ENCODE measurements around the gene CDK2AP2. TPM values are rescaled to one million over a fixed set of nuclear protein-coding genes. Genes with fewer than 3 reads are reported as not detected.

Gene CDK2AP2
- total and polyA plus RNA-seq, 2 experiments from 2014 or later = 48.6 to 120 TPM

- no peak overlapping the region for H3K27ac ChIP-seq (ENCODE audit: low read depth)
- Mint-ChIP-seq H3K27ac (no peak overlapping the region), H3K4me1 (peaks cover 26% of the 10 kb centered on the region), H3K27me3 (ENCODE audit: insufficient read depth, low read depth, poor library complexity) (peaks cover 24% of the 10 kb centered on the region), H3K4me3 (peak overlapping the region; percentile 84), H3K9me3 (peaks cover 3% of the 10 kb centered on the region; the same call in 1 of the 3 replicates), H3K36me3 (ENCODE audit: low read depth) (peaks cover 16% of the 10 kb centered on the region)
- no peak overlapping the region for H2AFZ ChIP-seq
- no peaks in the 10 kb centered on the region; the same call in 1 of the 2 replicates for H3K27me3 ChIP-seq (ENCODE audit: insufficient read depth)
- peaks cover 26% of the 10 kb centered on the region for H3K4me1 ChIP-seq (ENCODE audit: insufficient read depth)
- peak; percentile 42 for DNase-seq (ENCODE audit: low spot score)
- H3F3A ChIP-seq (replicated peaks; ENCODE audit: low read depth) = peaks cover 16% of the 10 kb centered on the region; the same call in 1 of the 2 replicates
- peaks cover 15% of the 10 kb centered on the region for H4K20me1 ChIP-seq (replicated peaks; ENCODE audit: insufficient read depth)
- H3K9me2 ChIP-seq (ENCODE audit: insufficient read depth) = no peaks in the 10 kb centered on the region
- H3K79me2 ChIP-seq (replicated peaks; ENCODE audit: insufficient read depth) = peaks cover 5% of the 10 kb centered on the region; the same call in 1 of the 2 replicates
- H3K4me2 ChIP-seq = peak overlapping the region; percentile 95
- 0 out of 2 replicates have a peak, but pooled peaks cover 4% of the 10 kb centered on the region for H3K36me3 ChIP-seq (ENCODE audit: insufficient read depth)
- TF ChIP-seq CREB1 (CRISPR knock-in tag; IDR thresholded peaks at IDR 0.05; ENCODE audit: low read depth) = peak; percentile 49; the same call in 1 of the 2 replicates
- TF ChIP-seq POLR2AphosphoS5 (IDR thresholded peaks at IDR 0.05; ENCODE audit: low read depth) = no peak
- no peak for ATAC-seq
- peak overlapping the region; percentile 91 for H3K4me3 ChIP-seq
Measured at GRCh38 chr11:67504005-67504949, 3.7 kb downstream of the CDK2AP2 start.

GRCh38 chr11:67503119-67504004, 4.6 kb downstream of the CDK2AP2 start:
- peaks cover 23% of the 10 kb centered on the region for H3K4me1 Mint-ChIP-seq
- peaks cover 16% of the 10 kb centered on the region for H3K36me3 Mint-ChIP-seq (ENCODE audit: low read depth)
- H3K9me3 Mint-ChIP-seq = no peaks in the 10 kb centered on the region; the same call in 2 of the 3 replicates
- DNase-seq (ENCODE audit: low spot score) (no peak), ATAC-seq (no peak)
- Histone ChIP-seq H2AFZ (no peak overlapping the region), H3K4me3 (peak overlapping the region; percentile 91), H3K27me3 (ENCODE audit: insufficient read depth) (no peaks in the 10 kb centered on the region; the same call in 1 of the 2 replicates), H3K79me2 (replicated peaks; ENCODE audit: insufficient read depth) (peaks cover 5% of the 10 kb centered on the region; the same call in 1 of the 2 replicates), H3K27ac (ENCODE audit: low read depth) (no peak overlapping the region), H3K9me2 (ENCODE audit: insufficient read depth) (no peaks in the 10 kb centered on the region), H3K4me1 (ENCODE audit: insufficient read depth) (peaks cover 21% of the 10 kb centered on the region), H3K4me2 (peak overlapping the region; percentile 95), H3F3A (replicated peaks; ENCODE audit: low read depth) (peaks cover 16% of the 10 kb centered on the region; the same call in 1 of the 2 replicates), H4K20me1 (replicated peaks; ENCODE audit: insufficient read depth) (peaks cover 15% of the 10 kb centered on the region), H3K36me3 (ENCODE audit: insufficient read depth) (peaks cover 4% of the 10 kb centered on the region; the same call in 1 of the 2 replicates)
- no peak overlapping the region for H3K27ac Mint-ChIP-seq
- peaks cover 18% of the 10 kb centered on the region for H3K27me3 Mint-ChIP-seq (ENCODE audit: insufficient read depth, low read depth, poor library complexity)
- peak overlapping the region; percentile 62 for H3K4me3 Mint-ChIP-seq
- TF ChIP-seq REST (IDR thresholded peaks at IDR 0.05; ENCODE audit: unreplicated experiment) (no peak), POLR2AphosphoS5 (IDR thresholded peaks at IDR 0.05; ENCODE audit: low read depth) (no peak)

Measured in GM23338 (cell line).